ENCODE data around the gene C2orf69.
"Not testable (repeated sequence)": the region's sequence is repeated elsewhere in the genome, so short reads cannot be mapped to it uniquely, and the experiment has no call there.

DNA sequence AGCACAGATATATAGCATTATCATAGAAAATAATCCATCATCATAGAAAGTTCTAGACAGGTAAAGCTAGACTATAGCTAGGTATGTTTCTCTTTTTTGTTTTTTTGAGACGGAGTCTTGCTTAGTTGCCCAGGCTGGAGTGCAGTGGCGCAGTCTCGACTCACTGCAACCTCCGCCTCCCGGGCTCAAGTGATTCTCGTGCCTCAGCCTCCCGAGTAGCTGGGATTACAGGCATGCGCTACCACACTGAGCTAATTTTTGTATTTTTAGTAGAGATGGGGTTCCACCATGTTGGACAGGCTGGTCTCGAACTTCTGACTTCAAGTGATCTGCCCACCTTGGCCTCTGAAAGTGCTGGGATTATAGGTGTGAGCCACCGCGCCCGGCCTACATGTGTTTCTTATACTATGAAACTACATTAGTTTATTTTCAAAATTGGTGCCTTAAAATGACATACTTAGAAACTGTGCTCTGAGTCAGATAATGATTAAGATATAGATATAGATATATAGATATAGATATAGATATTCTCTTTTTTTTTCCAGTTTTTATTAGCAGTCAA, 1.5 kb downstream of the C2orf69 start:
- TF ChIP-seq CTCF (IDR thresholded peaks at IDR 0.05; ENCODE audit: low read depth, low read length); EZH2phosphoT487 (IDR thresholded peaks at IDR 0.05; ENCODE audit: low read depth): not testable (repeated sequence)
